IPS DF 4.7 (cell line): ENCODE results near the gene MCF2L.
"Not testable (repeated sequence)": the region's sequence is repeated elsewhere in the genome, so short reads cannot be mapped to it uniquely, and the experiment has no call there.

ENCODE experiments used
- DNase-seq: peaks from one replicate; pipeline ENCODE4 v3.0.0-alpha.2; 2013; ENCODE audit warnings: low spot score; ENCODE audit errors: extremely low read depth

MCF2L gene

GRCh38 chr13:113045251-113046127, 76.5 kb downstream of the MCF2L start:
- no peak for DNase-seq

- DNase-seq, result no peak
Observed at GRCh38 chr13:113046128-113046882, 77.3 kb downstream of the MCF2L start.

- no peak for DNase-seq
Observed at GRCh38 chr13:113046883-113047244, 77.8 kb downstream of the MCF2L start.

- DNase-seq, result no peak
Observed at GRCh38 chr13:113047587-113047986, 78.6 kb downstream of the MCF2L start.

- no peak for DNase-seq
Observed at GRCh38 chr13:113048766-113049165, 79.8 kb downstream of the MCF2L start.

DNA sequence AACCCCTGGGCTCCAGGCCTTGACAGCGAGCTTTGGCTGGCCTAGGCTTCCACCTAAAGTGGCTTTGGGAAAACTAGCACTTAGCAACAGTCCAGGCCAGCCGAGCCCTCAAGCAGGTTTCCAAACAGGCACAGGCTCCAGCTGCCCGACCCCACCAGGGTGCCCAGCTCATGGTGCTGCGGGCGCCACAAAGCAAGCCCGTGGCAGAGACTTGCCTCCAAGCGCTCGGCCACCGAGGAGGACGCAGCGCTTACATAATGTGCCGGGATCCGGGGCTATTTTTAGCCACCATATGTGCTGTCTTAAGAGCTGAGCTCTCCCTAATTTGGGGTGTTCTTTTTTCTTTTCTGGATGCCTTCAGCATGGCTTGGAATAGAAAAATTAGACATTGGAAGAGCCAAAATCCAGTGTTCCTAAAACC, 80.5 kb downstream of the MCF2L start:
- DNase-seq, result no peak

- DNase-seq, result no peak
Observed at GRCh38 chr13:113049981-113050380, 81.0 kb downstream of the MCF2L start.

DNA sequence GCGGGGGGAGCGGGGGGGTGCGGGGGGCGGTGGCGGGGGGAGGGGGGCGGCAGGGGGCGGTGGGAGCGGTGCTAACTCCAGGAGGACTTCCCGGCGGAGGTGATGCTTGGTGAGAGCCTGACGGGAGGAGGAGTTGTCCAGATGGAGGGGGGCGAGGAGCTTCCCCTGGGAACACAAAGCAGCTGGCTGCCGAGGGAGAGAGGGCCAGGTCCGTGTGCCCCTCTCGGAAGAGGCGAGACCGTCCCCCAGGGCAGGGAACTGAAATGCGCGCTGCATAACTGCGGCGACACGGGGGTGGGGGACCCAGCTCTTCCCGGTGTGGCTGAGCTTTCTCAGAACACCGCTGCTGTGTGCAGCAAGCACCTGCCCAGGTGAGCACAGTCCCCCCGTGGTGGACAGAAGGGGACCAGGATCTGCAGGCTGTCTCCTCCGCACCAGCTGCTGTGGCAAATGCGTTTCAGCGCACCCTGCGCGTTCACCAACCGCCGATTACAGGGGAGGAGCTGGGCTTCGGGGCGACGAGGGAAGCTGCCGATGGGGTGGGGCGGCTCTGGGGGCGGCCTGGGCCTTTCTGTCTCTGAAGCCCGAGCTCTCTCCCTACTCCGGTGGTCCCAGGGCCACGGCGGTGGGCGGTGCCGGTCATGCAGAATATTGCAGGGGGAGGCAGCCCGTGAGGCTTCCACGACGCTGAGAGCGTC, 81.9 kb downstream of the MCF2L start:
- no peak for DNase-seq

DNA sequence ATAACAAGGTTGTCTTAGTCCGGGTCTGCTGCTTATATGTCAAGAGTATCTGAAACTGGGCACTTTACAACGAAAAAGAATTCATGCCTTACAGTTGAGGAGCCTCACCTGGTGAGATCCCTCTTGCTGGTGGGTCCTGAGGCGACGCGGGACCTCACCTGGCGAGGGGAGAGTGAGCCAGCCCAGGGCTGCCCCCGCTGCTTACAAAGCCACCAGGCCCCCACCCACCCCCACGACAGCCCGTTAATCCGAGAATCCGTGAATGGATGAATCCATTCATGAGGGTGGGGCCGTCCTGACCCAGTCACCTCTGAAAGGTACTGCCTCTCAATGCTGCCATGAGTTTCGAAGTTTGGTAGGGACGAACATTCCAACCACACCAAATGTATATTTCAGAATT, 82.6 kb downstream of the MCF2L start:
- DNase-seq, result no peak

- DNase-seq, result no peak
Observed at GRCh38 chr13:113052206-113052605, 83.2 kb downstream of the MCF2L start.

- DNase-seq, result no peak
Observed at GRCh38 chr13:113052971-113053370, 84.0 kb downstream of the MCF2L start.

- DNase-seq, result no peak
Observed at GRCh38 chr13:113053376-113053775, 84.4 kb downstream of the MCF2L start.

GRCh38 chr13:113053801-113054604, 85.0 kb downstream of the MCF2L start:
- no peak for DNase-seq

- no peak for DNase-seq
Observed at GRCh38 chr13:113057084-113057483, 88.1 kb downstream of the MCF2L start.

DNA sequence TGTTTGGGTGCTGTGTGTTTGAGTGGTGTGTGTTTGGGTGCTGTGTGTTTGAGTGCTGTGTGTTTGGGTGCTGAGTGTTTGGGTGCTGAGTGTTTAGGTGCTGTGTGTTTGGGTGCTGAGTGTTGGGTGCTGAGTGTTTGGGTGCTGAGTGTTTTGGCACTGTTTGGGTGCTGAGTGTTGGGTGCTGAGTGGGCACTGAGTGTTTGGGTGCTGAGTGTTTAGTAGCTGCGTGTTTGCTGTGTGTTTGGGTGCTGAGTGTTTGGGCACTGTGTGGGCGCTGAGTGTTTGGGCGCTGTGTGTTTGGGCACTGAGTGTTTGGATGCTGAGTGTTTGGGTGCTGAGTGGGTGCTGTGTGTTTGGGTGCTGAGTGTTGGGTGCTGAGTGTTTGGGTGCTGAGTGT, 88.5 kb downstream of the MCF2L start:
- DNase-seq, result not testable (repeated sequence)

DNA sequence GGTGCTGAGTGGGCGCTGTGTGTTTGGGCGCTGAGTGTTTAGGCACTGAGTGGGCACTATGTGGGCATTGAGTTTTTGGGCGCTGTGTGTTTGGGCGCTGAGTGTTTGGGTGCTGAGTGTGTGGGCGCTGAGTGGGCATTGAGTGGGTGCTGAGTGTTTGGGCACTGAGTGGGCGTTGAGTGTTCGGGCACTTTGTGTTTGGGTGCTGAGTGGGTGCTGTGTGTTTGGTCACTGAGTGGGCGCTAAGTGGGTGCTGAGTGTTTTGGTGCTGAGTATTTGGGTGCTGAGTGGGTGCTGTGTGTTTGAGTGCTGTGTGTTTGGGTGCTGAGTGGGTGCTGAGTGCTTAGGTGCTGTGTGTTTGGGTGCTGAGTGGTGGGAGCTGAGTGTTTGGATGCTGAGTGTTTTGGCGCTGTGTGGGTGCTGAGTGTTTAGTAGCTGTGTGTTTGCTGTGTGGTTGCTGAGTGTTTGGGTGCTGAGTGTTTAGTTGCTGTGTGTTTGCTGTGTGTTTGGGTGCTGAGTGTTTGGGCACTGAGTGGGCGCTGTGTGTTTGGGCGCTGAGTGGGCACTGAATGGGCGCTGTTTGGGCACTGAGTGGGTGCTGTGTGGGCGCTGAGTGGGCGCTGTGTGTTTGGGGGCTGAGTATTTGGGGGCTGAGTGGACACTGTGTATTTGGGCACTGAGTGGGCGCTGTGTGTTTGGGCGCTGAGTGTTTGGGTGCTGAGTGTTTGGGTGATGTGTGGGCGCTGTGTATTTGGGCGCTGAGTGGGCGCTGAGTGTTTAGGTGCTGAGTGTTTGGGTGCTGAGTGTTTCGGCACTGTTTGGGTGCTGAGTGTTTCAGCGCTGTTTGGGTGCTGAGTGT, 89.3 kb downstream of the MCF2L start:
- no peak for DNase-seq

DNA sequence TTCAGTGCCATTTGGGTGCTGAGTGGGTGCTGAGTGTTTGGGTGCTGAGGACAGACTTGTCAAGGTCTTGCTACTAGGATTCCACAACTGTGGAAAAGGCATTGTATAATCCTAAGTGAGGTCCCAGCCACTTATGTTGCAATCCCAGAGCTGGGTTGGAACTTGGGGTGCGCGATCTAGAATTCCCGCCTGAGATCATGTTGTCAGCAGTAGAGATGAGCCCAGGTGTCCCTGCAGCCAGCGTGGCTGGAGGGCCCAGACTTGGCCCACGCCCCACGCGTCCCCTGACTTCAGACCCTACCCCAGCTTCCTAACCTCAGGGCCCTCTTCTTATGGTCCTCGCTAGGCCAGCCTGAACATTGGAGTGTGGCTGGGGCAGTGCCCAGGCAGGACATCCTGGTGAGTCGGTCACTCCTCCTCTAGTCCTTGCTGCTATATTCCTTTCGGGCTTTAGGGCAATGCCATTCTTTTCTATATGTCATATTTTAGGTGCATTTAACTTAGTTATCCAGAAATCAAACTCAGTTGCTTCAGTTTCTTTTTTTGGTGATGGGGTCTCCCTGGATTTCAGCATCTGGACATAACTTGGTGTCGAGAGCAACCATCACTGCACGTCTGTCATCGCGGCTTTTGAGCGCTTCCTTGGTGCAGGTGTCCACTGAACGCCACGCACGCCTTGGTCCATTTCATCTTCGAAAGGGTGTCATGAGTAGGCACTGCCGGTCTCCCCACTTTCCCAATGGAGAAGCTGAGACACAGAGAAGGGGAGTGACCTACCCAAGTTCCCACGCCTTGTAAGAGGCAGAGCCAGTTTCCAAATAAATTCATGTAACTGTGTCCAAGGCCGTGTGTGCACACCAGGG, 90.2 kb downstream of the MCF2L start:
- DNase-seq, result no peak

GRCh38 chr13:113059891-113060290, 90.9 kb downstream of the MCF2L start:
- DNase-seq, result no peak

- no peak for DNase-seq
Observed at GRCh38 chr13:113060557-113061270, 91.7 kb downstream of the MCF2L start.
